CD4-positive, alpha-beta T cell treated with Interleukin-12 subunit alpha and Interleukin-12 subunit beta, for 1 hour (primary cell): ENCODE results near the gene EXOSC2.

Experiments
- DNase-seq: peaks from one replicate; pipeline ENCODE4 v3.0.0-alpha.2; 2020

The EXOSC2 gene, protein sequence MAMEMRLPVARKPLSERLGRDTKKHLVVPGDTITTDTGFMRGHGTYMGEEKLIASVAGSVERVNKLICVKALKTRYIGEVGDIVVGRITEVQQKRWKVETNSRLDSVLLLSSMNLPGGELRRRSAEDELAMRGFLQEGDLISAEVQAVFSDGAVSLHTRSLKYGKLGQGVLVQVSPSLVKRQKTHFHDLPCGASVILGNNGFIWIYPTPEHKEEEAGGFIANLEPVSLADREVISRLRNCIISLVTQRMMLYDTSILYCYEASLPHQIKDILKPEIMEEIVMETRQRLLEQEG

DNA sequence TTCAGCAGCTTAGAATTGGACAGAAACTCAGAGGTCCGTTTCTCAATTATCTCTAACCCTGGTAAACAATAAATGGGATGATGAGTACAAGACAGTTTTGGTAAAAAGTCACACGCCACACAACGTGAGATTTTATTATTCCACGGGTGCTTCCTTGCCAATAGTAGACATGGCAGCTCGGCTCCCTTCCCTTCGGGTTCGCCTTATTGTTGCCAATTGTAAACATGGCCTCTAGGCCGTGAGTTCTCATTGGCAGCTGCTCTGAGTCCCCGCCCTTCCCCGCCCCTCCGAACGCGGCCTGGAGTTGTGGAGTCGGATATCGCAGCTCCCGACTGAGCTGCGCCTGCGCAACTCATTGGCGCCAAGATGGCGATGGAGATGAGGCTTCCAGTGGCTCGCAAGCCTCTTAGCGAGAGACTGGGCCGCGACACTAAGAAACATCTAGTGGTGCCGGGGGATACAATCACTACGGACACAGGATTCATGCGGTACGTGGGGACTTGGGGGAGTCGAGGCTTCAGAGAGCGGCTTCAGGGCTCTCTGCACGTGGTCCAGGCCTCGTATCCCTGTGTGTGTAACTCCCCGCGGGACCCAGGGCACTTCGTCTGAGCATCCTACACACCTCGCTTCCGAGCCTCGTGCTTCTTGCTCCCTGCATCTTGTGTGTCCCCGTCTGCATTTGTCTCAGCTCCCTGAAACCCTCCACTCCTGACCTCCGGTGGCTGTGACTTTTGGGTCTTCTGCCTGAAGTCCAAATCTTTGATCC, at the start of gene EXOSC2:
Gene EXOSC2, plus strand, starts transcription at position 355 of the 766 bp plus-strand sequence. Its CDS starts 12 bp downstream, at position 367.
- DNase-seq = peak; percentile 98

GRCh38 chr9:130651221-130651620, 42.4 kb upstream of the EXOSC2 start:
- no peak for DNase-seq

- DNase-seq = no peak
Measured at GRCh38 chr9:130651752-130652151, 41.8 kb upstream of the EXOSC2 start.

GRCh38 chr9:130654879-130655278, 38.7 kb upstream of the EXOSC2 start:
- no peak for DNase-seq

GRCh38 chr9:130658893-130659698, 34.5 kb upstream of the EXOSC2 start:
- no peak for DNase-seq

DNA sequence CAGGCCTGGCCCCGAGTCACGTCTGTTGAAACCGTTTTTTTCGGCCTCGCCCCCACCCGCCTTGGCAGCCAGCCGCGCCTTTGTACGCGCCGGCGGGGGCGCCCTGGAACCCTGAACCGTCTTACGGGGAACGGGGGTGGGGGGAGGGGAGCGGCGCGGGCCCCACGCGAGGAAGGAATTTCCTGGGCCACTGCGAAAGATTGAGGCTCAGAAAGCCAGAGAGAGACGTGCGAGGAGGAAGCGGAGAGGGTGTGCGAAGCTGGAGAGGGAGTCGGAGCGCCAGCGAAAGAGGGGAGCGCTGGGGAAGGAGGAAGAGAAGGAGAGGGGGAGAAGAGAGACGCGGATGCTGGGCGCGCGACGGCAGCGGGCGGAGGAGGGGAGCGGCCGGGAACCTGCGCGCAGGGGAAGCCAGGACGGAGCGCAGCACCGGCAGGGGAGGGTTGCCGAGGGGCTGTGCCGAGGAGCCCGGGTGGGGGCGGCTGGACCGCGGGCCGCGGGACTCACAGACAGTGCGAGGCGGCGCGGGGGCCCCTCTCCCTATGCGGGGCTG, 33.8 kb upstream of the EXOSC2 start:
- no peak for DNase-seq

DNA sequence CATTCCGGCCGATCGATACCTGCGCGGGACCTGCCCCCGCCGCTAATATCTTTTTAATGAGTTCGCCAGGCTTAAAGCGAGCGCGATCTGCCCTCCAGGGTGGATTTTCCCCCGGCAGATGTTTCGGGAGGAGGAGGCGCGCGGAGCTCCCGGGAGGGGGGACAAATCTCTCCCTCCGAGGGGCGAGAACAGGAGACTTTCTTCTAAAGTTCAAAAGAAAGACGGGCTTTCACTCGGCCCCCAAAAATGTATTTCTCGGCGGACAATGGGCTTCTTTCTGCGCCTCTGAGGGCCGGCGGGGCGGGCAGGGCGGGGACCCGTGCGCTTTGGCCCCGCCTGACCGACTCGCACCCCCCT, 33.3 kb upstream of the EXOSC2 start:
- no peak for DNase-seq

DNA sequence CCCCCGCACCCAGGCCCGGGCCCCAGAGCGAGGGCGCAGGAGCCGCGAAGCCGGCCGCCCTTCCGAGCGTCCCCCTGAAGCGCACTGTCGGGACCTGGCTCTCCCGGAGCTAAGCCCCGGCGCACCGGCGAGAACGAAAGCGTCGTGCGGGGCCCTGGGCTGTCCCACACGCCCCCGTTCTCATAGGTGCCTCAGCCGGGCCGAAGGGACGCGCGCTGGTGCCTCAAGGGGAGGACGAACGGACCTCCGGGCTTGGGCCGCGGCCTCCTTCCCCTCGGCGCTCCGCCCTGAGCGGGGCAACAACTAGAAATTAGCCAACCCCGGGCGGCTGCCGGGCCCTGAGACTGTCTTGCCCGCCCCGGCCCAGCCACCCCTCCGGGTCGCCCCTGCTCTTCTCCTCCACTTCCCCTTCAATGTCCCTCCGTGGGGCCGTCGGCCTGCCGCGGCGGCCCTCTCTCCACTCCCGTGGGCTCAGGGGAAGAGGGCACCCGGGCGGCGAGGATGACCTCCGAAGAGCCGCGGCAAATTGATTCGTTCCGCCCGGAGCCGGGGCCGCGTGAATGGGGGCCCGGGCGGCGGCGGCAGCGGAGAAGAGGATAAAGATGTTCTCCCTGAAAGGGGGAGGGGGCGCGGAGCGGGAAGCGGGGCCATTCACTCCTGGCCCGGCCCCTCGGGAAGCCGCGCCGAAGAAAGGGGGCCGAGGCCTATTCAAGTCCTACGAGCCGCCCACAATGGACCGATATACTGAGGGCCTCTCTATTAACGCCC, 32.7 kb upstream of the EXOSC2 start:
- no peak for DNase-seq

DNA sequence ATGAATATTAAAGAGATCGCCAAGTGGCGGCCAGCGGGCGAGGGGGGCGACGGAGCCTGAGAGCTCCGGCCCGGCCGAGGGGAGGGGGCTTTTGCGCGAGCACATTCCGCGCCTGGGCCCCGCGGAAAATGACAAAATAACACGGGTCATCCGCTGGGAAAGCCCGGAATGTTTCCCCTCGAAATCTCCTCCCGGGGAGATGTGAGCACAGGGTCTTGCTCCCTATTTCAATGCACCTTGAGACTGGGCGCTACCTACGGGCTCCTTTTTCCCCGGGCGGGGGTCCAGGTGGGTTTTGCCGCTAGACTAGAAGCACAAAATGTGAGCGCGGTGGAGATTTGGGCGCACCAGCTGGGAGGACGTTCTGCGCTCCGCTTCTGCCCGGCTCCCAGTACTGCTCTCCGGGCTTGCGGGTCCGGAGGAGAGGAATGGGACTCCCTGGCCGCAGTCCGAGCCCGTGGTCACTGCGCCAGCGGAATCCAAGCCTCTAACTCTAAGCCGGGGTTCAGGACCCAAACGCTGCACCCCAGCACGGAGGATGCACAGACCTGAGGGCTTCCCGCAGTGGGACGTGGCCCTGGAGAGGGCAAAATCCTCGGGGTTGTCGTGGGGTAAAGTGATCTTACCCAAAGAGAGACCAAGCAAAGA, 32.0 kb upstream of the EXOSC2 start:
- no peak for DNase-seq

DNA sequence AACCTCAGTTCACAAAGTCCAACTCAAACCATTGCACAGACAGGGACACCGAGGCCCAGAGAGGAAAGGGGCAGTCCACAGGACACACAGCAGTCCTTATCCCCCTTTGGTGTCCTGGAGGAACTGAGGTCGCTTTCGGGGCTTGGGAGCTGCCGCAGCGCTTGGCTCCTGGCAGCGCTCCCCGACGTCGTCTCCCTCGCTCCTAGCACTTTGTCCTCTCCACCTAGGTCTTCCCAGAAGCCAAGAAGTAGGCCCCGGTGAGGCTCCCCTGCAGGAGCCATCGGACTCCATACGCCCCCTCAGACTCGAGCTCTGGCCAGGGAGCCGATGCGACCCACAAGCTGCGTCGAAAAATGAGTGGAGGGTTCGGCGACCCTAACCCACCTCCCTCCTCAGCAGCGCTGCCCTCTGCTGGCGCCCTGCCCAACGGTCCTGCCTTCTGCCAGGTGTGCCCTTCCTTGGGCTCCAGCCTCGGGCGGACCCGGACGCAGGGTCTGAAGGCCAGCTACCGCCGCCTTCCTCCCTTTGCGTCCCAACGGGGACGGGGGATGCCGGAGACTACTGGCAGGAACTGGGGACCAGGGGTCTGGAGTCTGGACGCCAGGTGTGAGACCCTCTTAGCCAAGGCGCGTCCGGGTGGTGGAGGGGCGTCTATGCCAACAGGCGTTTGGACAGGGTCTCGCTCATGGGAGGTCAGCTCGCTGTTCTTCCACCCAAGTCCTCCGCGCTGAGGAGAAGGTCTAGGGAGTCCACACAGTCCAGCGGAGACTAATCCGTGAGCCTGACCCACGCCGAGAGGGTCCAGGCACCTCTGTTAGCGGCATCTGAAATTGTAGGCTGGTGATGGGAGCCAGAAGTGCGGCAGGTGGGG, 31.2 kb upstream of the EXOSC2 start:
- DNase-seq = no peak

- DNase-seq = no peak
Measured at GRCh38 chr9:130662970-130663257, 30.7 kb upstream of the EXOSC2 start.

GRCh38 chr9:130663258-130663976, 30.2 kb upstream of the EXOSC2 start:
- no peak for DNase-seq

DNA sequence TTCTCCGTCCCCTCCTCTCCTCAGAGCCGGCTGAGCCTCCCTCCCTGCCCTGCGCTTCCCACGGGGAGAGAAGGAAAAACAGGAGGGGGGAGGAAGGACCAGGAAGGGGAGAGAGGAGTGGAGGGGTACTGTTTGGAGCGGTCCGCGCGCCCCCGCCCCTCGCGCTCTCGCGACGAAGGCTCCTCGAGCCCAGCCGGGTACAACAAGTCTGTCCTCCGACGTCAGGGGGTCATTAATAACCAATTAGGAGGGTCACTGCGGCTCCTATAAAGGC, 29.7 kb upstream of the EXOSC2 start:
- no peak for DNase-seq

DNA sequence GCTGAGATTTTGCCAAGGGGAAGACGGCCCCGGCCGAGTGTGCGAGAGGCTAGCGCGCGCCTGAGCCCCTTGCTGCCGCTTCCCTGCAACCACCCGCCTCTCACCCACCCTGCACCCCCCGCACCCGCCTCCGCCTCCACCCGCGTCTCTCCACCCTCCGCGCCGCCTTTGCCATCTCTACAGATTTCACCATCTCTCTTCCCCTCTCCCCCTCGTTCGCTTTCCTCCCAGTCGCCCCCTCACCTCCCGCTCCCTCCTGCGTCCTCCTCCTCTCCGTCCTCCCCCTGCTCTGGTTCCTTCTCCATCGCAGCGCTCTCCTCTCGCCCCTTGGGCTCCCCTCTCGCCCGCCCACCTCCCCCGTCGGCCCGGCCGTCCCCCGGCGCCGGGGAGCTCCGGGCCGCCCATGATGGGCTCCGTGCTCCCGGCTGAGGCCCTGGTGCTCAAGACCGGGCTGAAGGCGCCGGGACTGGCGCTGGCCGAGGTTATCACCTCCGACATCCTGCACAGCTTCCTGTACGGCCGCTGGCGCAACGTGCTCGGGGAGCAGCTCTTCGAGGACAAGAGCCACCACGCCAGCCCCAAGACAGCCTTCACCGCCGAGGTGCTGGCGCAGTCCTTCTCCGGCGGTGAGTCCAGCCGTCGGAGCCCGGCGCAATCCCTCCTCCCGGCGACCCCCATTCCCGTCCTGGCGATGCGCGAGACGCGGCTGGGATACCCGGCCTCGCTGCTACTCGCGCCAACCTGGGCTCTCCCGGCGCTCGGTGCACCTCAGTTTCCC, 29.1 kb upstream of the EXOSC2 start, which contains the start of gene PRDM12:
Gene PRDM12, plus strand, starts transcription at position 344 of the 778 bp plus-strand sequence. Its CDS starts 60 bp downstream, at position 404.
- DNase-seq = no peak

- DNase-seq = no peak
Measured at GRCh38 chr9:130665029-130665430, 28.6 kb upstream of the EXOSC2 start.

- DNase-seq = no peak
Measured at GRCh38 chr9:130665431-130666392, 27.9 kb upstream of the EXOSC2 start.

- no peak for DNase-seq
Measured at GRCh38 chr9:130666393-130667119, 27.0 kb upstream of the EXOSC2 start.

GRCh38 chr9:130667120-130667435, 26.5 kb upstream of the EXOSC2 start:
- no peak for DNase-seq
